ENCODE results near the gene AAGAB.

GRCh38 chr15:67178569-67179210 lies 75.8 kb downstream of the AAGAB start:
- TF ChIP-seq POLR2AphosphoS5 (IDR thresholded peaks at IDR 0.05; ENCODE audit: low read depth, low read length) (no peak), POLR2A (IDR thresholded peaks at IDR 0.05; ENCODE audit: low read depth, low read length) (no peak), TAF1 (IDR thresholded peaks at IDR 0.05; ENCODE audit: low read depth, low read length) (no peak)

Measured in GM12891 (cell line).